EL (cell line): ENCODE results near the gene HPN.
A peak's percentile ranks its signal among the peaks of the same experiment; 100 is the strongest.
"Not testable (repeated sequence)": the region's sequence is repeated elsewhere in the genome, so short reads cannot be mapped to it uniquely, and the experiment has no call there.

Experiments
- DNase-seq: peaks from one replicate; pipeline ENCODE4 v3.0.0-alpha.2; 2016

The HPN gene

DNA sequence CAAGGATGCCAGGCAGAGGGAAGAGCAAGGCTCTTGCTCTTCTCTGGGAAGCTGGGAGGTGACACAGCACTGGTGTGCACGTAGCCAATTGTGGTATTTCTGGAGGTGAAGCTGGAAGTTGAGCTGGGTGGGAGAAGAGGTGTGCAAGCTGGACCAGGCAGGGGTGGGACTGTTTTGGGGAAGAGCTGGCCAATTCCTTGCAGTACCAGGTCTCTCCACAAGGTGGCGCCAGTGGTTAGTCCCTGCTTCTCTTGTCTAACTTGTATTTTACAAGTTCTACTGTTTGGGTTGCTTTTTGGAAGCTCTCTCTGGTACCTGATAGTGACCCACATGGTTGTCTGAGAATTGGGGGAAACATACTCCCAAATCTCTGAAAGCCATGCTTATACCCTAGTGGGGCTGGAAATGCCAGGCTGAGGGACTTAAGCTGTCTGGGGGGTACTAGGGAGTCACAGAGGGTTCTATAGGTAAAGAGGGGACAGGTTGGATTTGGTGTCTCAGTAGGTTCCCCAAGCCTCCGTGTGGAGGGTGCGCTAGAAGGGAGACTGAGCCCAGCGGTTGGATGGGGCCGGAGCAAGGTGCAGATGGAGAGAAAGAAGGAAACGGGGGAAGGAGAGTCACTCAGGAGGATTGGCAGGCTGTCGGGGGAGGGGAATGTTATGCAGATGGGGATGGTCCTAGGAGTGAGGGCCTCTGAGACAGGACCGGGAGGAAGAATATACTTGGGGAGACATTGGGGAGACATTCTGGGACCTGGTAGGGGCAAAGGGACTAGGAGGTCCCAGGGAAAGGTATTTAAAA, 3.0 kb downstream of the HPN start:
- peak; percentile 51 for DNase-seq

DNA sequence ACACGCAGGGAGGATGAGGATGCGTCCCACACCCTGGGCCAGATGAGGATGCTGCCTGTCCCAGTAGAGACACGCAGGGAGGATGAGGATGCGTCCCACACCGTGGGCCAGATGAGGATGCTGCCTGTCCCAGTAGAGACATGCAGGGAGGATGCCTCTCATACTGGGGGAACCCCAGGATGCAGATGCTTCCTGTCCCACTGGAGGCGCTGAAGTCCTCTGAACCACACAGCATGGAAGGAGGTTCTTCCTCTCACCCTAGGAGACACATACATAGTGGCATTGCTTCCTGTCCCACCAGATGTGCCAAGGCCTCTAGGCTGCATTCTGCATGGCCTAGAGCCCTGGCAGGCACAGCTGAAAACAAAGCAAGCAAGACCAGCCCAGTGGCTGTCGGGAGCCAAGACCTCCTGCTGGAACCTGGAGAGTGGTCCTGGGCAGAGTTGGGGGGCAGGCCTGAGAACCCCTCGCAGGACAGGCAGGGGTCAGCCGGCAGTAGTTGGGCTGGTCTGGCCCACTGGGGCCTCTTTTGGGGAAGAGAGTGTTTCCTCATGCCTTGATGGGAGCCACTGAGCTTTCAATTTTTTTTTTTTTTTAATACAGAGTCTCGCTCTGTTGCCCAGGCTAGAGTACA, 4.3 kb downstream of the HPN start:
- DNase-seq = peak; percentile 58

DNA sequence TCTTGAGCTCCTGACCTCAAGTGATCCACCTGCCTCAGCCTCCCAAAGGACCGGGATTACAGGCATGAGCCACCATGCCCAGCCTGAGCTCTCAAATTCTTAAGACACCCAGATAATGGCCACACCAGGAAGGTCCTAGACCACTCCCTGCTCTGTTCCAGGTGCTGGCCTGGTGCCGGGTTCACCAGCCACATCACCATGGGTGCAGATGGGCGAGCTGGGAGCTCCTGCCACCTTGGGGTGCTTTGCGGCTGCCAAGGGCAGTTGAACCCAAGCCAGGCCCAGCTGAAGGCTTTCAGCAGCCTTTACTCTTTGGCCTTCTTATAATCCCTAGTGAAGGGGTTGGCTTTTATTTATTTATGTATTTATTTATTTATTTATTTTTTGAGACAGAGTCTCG, 4.9 kb downstream of the HPN start:
- no peak for DNase-seq

DNA sequence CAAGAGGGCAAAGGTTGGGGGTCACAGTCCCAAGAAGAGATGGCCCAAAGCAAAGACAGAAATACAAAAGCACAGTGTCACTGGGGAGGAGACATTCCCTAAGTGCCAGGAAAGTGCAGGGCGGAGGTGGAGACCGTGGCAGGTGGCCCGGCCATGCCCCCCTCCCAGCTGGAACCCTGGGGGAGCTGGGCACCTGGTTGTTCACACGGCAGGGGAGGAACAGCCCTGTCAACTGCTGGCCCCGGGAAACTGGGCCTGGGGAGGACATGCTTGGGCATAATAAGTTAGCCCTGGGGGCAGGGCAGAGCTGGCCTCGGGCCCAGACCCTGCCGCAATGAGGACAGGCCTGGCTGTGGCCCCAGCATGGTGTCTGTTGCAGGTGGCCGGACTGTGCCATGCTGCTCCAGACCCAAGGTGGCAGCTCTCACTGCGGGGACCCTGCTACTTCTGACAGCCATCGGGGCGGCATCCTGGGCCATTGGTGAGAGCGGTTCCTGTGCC, 7.4 kb downstream of the HPN start:
- no peak for DNase-seq

GRCh38 chr19:35049456-35049855, 7.9 kb downstream of the HPN start:
- DNase-seq = no peak

DNA sequence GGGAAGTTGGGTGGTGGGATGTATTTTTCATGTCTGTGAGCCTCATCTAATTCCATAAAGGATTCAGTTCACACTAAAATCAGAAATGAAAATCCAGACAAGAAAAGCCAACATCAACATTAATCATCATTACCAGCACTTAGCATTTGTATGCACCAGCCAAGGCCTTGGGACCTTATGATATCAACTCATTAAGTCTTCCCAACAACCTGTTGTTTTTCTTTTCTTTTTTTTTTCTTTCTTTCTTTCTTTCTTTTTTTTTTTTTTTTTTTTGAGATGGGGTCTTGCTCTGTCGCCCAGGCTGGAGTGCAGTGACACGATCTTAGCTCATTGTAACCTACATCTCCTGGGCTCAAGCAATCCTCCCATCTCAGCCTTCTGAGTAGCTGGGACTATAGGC, 9.1 kb downstream of the HPN start:
- DNase-seq = not testable (repeated sequence)

DNA sequence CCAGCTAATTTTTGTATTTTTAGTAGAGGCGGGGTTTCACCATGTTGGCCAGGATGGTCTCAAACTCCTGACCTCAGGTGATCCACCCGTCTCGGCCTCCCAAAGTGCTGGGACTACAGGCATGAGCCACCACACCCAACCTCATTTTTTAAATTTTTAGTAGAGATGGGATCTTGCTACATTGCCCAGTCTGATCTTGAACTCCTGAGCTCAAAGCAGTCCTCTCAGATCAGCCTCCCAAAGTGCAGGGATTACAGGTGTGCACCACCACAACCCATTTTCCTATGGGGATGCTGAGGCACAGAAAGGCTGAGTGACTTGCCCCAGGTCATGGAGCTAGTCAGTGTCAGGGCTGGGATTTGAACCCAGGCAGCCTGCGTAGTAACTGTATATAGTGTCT, 9.7 kb downstream of the HPN start:
- DNase-seq = not testable (repeated sequence)

GRCh38 chr19:35051796-35052195, 10.3 kb downstream of the HPN start:
- no peak for DNase-seq

- no peak for DNase-seq
These were observed 11.2 kb downstream of the HPN start for GRCh38 chr19:35052599-35053190.

DNA sequence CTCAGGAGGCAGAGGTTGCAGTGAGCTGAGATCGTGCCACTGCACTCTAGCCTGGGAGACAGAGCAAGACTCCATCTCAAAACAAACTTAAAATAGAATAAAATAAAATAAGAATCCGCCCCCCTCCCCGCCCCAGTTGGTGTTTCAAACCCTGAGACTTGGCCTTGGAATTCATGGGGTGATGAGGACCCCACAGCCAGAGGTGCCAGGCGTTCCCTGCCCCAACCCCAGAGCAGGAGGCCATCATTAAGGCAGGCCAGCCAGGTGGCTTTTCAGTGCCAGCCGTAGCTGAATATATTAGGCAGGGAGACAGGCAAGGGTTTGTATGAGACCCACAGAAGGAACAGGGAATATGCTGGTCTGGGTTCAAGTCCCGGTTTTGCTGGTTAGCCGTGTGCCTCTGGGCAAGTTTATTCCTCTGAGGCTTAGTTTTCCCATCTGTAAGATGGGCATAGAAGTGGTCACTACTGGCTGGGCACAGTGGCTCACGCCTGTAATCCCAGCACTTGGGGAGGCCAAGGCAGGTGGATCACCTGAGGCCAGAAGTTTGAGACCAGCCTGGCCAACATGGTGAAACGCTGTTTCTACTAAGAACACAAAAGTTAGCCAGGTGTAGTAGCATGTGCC, 12.3 kb downstream of the HPN start:
- no peak for DNase-seq

GRCh38 chr19:35054626-35055025, 13.1 kb downstream of the HPN start:
- no peak for DNase-seq

- DNase-seq = no peak
These were observed 14.2 kb downstream of the HPN start for GRCh38 chr19:35055715-35056179.

DNA sequence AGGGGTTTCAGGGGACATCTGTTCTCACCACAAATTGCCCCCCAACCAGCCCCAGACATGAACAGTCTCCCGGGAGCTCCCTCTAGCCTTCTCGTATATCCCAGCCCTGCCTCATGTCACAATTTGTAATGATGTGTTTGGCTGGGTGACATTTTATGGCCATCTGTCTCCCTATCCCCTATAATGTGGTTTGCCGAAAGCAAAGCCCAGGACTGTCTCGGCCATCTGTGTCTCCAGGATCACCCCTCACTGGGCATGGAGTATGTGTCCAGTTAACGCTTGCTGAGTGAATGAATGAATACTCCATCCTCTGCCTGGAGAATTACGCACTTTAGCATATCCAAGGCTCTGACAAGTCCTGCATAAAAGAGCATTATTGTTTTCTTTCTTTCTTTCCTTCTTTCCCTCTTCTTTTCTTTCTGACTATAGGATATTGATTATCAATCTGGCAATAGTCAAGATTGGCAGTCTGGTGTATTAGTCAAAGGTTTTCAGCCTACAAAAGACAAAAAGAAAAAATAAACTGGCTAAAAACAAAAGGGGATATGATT, 15.1 kb downstream of the HPN start:
- no peak for DNase-seq

DNA sequence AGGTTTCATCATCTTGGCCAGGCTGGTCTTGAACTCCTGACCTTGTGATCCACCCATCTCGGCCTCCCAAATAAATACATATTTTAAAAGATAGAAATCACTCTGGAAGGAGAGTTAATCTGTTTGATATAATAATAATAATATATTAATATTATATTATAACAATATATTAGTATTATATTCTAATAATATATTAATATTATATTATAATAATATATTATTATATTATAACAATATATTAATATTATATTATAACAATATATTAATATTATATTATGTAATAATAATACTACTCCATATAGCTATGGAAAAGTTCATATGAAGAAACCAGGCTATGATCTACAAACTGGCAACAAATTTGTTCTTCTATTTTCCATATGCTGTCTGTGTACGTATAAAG, 16.8 kb downstream of the HPN start:
- no peak for DNase-seq

GRCh38 chr19:35059006-35059798, 17.7 kb downstream of the HPN start:
- DNase-seq = no peak

DNA sequence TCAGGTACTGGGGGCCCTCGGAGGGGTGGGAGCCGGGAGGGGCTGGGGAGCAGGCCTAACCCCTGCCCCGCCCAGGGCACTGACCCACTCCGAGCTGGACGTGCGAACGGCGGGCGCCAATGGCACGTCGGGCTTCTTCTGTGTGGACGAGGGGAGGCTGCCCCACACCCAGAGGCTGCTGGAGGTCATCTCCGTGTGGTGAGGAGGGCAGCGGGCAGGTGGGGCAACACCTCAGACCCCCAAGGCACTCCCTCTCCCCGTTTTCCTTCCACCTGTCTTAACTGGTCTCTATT, 18.2 kb downstream of the HPN start:
- DNase-seq = no peak

DNA sequence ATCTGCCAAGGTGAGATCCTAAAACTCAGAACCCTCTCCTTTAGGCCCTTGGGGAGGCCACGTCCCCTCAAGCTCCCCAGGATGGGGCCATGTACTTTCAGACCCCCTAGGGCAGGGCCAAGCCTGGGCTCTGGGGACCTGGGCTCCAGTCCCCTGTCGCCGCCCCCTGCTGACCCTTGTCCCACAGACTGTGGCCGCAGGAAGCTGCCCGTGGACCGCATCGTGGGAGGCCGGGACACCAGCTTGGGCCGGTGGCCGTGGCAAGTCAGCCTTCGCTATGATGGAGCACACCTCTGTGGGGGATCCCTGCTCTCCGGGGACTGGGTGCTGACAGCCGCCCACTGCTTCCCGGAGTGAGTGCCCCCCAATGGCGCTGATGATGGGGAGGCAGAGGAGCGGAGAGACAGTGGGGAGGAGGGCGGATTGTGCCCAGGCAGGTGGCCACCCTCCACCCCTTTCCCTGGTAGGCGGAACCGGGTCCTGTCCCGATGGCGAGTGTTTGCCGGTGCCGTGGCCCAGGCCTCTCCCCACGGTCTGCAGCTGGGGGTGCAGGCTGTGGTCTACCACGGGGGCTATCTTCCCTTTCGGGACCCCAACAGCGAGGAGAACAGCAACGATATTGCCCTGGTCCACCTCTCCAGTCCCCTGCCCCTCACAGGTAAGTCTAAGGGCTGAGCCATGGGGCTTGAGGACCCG, 18.8 kb downstream of the HPN start:
- no peak for DNase-seq

- DNase-seq = no peak
These were observed 20.3 kb downstream of the HPN start for GRCh38 chr19:35061583-35062373.

DNA sequence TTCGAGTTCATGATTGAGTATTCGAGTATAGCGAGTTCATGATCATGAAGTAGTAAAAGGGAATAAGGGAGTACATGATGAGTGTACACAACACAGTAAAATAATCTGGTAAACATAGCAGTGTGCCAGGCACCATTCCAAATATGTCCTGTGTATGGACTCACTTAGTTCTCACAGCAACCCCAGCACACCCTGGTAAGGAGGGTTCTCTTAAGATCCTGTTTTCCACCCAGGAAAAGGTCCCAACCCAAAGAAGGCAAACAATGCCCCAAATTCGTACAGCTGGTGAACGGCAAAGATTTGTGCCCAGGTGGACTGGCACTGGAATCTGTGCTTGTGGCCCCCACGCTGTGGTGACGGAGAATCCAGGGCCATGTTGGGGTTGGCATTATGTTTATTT, 21.4 kb downstream of the HPN start:
- DNase-seq = no peak

DNA sequence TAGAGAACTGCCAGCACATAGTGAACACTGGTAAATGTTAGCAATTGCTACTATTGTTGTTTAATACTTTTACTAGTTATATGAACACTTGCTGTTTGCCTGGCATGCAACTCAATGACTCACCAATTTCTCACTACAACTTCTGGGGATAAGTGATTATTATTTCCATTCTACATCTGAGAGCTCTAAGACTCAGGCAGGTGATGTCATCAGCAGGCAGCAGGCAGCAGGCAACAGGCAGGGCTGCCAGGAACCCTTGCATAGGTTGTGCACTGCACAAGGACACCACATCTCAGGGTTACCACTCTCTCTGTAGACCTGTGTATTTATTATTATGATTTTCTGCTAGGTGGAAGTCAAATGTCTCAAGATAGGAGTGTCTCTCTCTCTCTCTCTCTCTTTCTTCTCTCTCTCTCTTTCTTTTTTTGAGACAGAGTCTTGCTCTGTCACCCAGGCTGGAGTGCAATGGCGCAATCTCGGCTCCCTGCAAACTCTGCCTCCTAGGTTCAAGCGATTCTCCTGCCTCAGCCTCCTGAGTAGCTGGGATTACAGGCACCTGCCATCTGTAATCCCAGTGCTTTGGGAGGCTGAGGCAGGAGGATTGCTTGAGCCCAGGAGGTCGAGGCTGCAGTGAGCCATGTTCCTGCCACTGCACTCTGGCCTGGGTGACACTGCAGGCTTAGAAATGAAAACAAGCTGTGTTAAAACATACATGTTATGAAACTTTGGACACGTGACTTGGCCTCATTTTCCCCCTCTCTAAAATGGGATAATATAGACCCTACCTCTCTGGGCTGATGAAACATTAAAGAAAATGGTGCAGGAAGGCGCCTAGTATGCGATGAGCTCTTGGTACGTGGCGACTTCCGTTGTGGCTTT, 22.7 kb downstream of the HPN start:
- DNase-seq = peak; percentile 63
